Osteocyte (in vitro differentiated cells): ENCODE measurements around the gene XAB2. TPM values are rescaled to one million over a fixed set of nuclear protein-coding genes. Genes with fewer than 3 reads are reported as not detected.

Experiments used
- DNase-seq: peaks from one replicate; pipeline ENCODE4 v3.0.0; 2021; ENCODE audit warnings: mixed read lengths; ENCODE audit not compliant: unreplicated experiment; ENCODE audit errors: extremely low spot score
- H3K27ac Mint-ChIP-seq: one replicate; pipeline ENCODE4 v1.8.0; 2021; ENCODE audit warnings: mild to moderate bottlenecking, mixed read lengths; ENCODE audit not compliant: unreplicated experiment
- H3K27me3 Mint-ChIP-seq: one replicate; pipeline ENCODE4 v1.8.0; 2021; ENCODE audit warnings: mixed read lengths; ENCODE audit not compliant: unreplicated experiment
- H3K36me3 Mint-ChIP-seq: one replicate; pipeline ENCODE4 v1.8.0; 2021; ENCODE audit warnings: mixed read lengths; ENCODE audit not compliant: unreplicated experiment
- H3K4me1 Mint-ChIP-seq: one replicate; pipeline ENCODE4 v1.8.0; 2021; ENCODE audit warnings: mixed read lengths; ENCODE audit not compliant: unreplicated experiment
- H3K4me3 Mint-ChIP-seq: one replicate; pipeline ENCODE4 v1.8.0; 2021; ENCODE audit warnings: mild to moderate bottlenecking, moderate library complexity, mixed read lengths; ENCODE audit not compliant: unreplicated experiment
- H3K9me3 Mint-ChIP-seq: one replicate; pipeline ENCODE4 v1.8.0; 2021; ENCODE audit warnings: mixed read lengths; ENCODE audit not compliant: unreplicated experiment
- total RNA-seq: library from RNA; stranded (reverse); gene quantifications from 2 replicates; pipeline ENCODE4 v1.2.1, GENCODE V29; 2021
- TF ChIP-seq, protein P1 (sequence below): fragments of 200-600 bp; sonication (generic); IDR thresholded peaks from 2 replicates; pipeline ENCODE4 v1.5.0; 2021; ENCODE audit warnings: antibody characterized with exemption, mild to moderate bottlenecking, moderate library complexity

The XAB2 gene
- total RNA-seq, 1 donor from 2014 or later: 41.7 TPM

DNA sequence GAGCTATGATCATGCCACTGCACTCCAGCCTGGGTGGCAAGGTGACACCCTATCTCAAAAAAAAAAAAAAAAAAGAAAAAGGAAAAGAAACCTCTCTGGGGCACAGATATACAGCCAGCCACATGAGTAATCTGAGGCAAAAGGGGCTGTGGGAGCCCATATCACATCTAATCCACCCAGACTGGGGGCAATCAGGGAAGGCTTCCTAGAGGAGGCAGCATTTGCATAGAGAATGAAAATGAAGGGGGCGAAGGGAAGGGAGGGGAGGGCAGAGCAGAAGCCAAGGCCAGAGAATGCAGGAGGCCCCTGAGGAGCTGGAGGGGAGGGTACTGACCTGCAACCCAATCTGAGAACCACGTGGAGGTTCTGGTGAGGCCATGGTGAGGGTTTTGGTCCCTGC is 20.8 kb upstream of the XAB2 start:
- H3K4me1 Mint-ChIP-seq: peaks cover 3% of the 10 kb centered on the region
- DNase-seq: no peak
- no peaks in the 10 kb centered on the region for H3K9me3 Mint-ChIP-seq
- TF ChIP-seq, protein P1, sequence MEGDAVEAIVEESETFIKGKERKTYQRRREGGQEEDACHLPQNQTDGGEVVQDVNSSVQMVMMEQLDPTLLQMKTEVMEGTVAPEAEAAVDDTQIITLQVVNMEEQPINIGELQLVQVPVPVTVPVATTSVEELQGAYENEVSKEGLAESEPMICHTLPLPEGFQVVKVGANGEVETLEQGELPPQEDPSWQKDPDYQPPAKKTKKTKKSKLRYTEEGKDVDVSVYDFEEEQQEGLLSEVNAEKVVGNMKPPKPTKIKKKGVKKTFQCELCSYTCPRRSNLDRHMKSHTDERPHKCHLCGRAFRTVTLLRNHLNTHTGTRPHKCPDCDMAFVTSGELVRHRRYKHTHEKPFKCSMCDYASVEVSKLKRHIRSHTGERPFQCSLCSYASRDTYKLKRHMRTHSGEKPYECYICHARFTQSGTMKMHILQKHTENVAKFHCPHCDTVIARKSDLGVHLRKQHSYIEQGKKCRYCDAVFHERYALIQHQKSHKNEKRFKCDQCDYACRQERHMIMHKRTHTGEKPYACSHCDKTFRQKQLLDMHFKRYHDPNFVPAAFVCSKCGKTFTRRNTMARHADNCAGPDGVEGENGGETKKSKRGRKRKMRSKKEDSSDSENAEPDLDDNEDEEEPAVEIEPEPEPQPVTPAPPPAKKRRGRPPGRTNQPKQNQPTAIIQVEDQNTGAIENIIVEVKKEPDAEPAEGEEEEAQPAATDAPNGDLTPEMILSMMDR: no peak
- H3K27me3 Mint-ChIP-seq: peaks cover 5% of the 10 kb centered on the region
- H3K27ac Mint-ChIP-seq: no peak overlapping the region
- H3K36me3 Mint-ChIP-seq: no peaks in the 10 kb centered on the region
- H3K4me3 Mint-ChIP-seq: no peak overlapping the region

DNA sequence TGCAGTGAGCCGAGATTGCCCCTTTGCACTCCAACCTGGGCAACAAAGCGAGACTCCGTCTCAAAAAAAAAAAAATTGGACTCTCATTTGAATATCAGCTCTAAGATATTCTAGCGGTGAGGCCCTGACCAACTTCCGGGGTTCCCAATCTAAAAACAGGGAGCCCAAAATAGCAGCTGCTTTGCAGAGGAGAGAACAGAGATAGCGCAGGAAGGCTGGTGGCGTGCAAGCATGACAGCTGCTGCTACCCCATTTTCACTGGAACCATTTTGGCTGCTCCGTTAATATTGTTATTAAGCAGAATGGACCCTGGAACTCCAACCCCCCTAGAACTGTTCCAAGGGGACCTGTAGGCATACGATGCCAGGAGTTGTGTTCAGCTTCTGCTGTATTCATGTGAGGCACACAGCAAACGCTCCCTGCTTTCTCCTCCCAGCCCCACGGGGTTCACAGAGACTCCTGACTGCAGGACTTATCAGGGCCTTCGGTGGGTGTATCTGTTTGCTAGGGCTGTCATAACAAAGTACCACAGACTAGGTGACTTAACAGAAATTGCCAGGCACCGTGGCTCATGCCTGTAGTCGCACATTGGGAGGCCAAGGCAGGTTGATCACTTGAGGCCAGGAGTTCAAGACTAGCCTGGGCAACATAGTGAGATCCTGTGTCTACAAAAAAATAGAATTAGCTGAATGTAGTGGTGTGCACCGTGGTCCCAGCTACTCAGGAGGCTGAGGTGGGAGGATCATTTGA is 19.1 kb upstream of the XAB2 start:
- no peak for DNase-seq
- H3K4me1 Mint-ChIP-seq: peaks cover 3% of the 10 kb centered on the region
- peaks cover 5% of the 10 kb centered on the region for H3K27me3 Mint-ChIP-seq
- no peaks in the 10 kb centered on the region for H3K9me3 Mint-ChIP-seq
- no peaks in the 10 kb centered on the region for H3K36me3 Mint-ChIP-seq
- no peak overlapping the region for H3K27ac Mint-ChIP-seq
- TF ChIP-seq, protein P1: no peak
- H3K4me3 Mint-ChIP-seq: no peak overlapping the region

DNA sequence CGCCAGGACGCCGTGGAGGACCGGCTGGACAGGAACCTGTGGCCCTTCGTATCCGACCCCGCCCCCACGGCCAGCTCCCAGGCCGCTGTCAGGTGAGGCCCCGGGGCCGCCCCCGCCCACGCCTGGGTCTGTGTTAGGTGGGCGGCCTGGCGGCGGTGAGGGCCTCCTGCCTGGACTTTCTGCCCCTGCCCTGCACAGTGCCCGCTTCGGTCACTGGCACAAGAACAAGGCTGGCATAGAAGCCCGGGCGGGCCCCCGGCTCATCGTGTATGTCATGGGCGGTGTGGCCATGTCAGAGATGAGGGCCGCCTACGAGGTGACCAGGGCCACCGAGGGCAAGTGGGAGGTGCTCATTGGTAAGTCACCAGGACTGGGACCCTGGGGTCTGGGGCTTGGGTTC is 17.8 kb upstream of the XAB2 start:
- H3K36me3 Mint-ChIP-seq: no peaks in the 10 kb centered on the region
- no peak for DNase-seq
- TF ChIP-seq, protein P1: no peak
- H3K4me3 Mint-ChIP-seq: no peak overlapping the region
- peaks cover 3% of the 10 kb centered on the region for H3K4me1 Mint-ChIP-seq
- peaks cover 5% of the 10 kb centered on the region for H3K27me3 Mint-ChIP-seq
- H3K9me3 Mint-ChIP-seq: no peaks in the 10 kb centered on the region
- H3K27ac Mint-ChIP-seq: no peak overlapping the region

DNA sequence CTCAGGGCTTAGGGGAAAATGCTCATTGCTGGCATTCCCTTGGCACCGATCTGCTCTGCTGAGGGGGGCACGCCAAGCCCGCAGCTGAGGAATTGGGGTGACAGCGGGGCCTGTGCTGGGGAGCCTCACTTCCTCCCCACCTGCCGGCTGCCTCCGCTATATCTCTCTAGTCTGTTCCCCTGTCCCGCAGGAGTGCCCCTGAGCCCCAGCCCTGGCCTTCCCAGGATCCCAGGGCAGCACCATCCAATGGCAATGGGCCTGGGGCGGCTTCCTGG is 17.0 kb upstream of the XAB2 start:
- no peaks in the 10 kb centered on the region for H3K9me3 Mint-ChIP-seq
- TF ChIP-seq, protein P1: no peak
- H3K36me3 Mint-ChIP-seq: no peaks in the 10 kb centered on the region
- H3K27me3 Mint-ChIP-seq: peaks cover 2% of the 10 kb centered on the region
- no peak overlapping the region for H3K27ac Mint-ChIP-seq
- DNase-seq: no peak
- no peaks in the 10 kb centered on the region for H3K4me1 Mint-ChIP-seq
- no peak overlapping the region for H3K4me3 Mint-ChIP-seq

DNA sequence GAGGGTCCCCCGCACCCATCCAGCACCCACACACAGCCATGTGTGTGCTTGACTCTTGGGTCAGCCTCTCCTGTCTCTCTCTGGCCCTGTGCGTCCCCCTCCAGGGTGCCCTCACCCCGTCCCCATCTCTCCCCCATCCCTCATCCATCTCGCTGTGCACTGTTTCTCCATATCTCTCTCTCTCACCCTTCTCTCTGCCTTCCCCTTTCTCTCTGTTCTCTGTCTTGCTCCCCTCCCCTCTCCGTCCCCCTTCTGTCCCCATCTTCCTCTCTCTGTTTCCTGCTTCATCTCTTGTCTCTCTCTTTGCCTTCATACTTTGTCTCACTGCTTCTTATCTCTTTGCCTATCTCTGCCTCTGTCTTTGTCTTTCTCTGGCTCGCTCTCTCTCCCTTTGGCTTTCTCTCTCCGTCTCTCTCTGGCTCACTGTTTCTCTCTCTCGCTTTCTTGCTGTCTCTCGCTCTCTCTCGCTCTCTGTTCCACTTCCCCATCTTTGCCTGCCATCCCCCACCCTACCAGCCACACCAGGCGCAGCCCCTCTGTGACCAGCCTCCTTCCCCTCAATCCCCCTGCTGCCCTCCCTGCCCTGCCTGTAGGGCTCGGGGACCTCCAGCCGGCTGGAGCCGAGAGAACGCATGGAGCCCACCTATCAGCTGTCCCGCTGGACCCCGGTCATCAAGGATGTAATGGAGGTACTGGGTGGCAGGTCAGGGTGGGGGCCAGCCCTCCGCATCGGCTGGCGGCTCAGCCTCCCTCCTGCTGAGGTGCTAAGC is 16.5 kb upstream of the XAB2 start:
- Mint-ChIP-seq H3K4me3 (no peak overlapping the region), H3K36me3 (no peaks in the 10 kb centered on the region), H3K9me3 (no peaks in the 10 kb centered on the region), H3K27me3 (no peaks in the 10 kb centered on the region), H3K27ac (no peak overlapping the region), H3K4me1 (no peaks in the 10 kb centered on the region)
- TF ChIP-seq, protein P1: no peak
- DNase-seq: no peak
